ENCODE results near the gene ADGRG3.

Gene ADGRG3

GRCh38 chr16:57653936-57654335 is 14.2 kb upstream of the ADGRG3 start:
- TF ChIP-seq CTCF (IDR thresholded peaks at IDR 0.05): no peak
- TF ChIP-seq ZFX (IDR thresholded peaks at IDR 0.05; ENCODE audit: borderline replicate concordance): no peak
- H3K27ac ChIP-seq: no peak overlapping the region

GRCh38 chr16:57656342-57656955 is 11.7 kb upstream of the ADGRG3 start:
- no peak overlapping the region for H3K27ac ChIP-seq
- no peak for TF ChIP-seq CTCF (IDR thresholded peaks at IDR 0.05)
- TF ChIP-seq ZFX (IDR thresholded peaks at IDR 0.05; ENCODE audit: borderline replicate concordance): no peak

- H3K27ac ChIP-seq: no peak overlapping the region
- no peak for TF ChIP-seq ZFX (IDR thresholded peaks at IDR 0.05; ENCODE audit: borderline replicate concordance)
- TF ChIP-seq CTCF (IDR thresholded peaks at IDR 0.05): no peak
Observed at GRCh38 chr16:57657228-57657627, 10.9 kb upstream of the ADGRG3 start.

- H3K27ac ChIP-seq: no peak overlapping the region
- TF ChIP-seq ZFX (IDR thresholded peaks at IDR 0.05; ENCODE audit: borderline replicate concordance) (no peak), CTCF (IDR thresholded peaks at IDR 0.05) (no peak)
Observed at GRCh38 chr16:57658130-57658877, 9.8 kb upstream of the ADGRG3 start.

- TF ChIP-seq CTCF (IDR thresholded peaks at IDR 0.05): no peak
- TF ChIP-seq ZFX (IDR thresholded peaks at IDR 0.05; ENCODE audit: borderline replicate concordance): no peak
Observed at GRCh38 chr16:57658878-57659674, 9.0 kb upstream of the ADGRG3 start.

GRCh38 chr16:57660715-57661463 is 7.2 kb upstream of the ADGRG3 start:
- no peak overlapping the region for H3K27ac ChIP-seq

More at GRCh38 chr16:57658878-57659674, 9.0 kb upstream of the ADGRG3 start:
- no peak overlapping the region for H3K27ac ChIP-seq

More at GRCh38 chr16:57660715-57661463, 7.2 kb upstream of the ADGRG3 start:
- TF ChIP-seq CTCF (IDR thresholded peaks at IDR 0.05) (no peak), ZFX (IDR thresholded peaks at IDR 0.05; ENCODE audit: borderline replicate concordance) (no peak)
